ENCODE measurements around the gene PPDPF. TPM values are rescaled to one million over a fixed set of nuclear protein-coding genes. Genes with fewer than 3 reads are reported as not detected.

Gene PPDPF
- total and polyA plus RNA-seq, 2 of the 8 experiments (the other 6 are each of a cell fraction or from before 2014, with no cell fraction given): 30.5 to 138 TPM

DNA sequence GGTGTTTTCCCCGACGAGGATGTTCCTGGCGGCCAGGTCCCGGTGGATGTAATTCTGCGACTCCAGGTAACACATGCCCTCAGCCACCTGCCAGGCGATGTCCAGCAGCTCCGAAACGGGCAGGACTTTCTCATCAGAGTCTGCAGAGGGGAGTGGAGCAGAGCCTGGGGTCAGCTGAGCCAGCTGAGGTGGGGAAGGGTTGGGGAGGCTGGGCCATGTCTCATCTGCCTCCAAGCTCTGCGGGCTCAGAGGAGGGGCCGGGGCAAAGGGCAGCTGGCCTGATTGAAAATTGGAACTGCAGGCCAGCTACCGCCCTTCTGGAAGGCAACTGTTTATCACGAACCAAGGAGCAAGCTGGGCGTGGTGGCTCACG is 10.2 kb downstream of the PPDPF start:
- Histone ChIP-seq H2BK15ac (ENCODE audit: low read length) (no peak overlapping the region), H3K9me3 (ENCODE audit: insufficient read depth in 2 of 2, low read depth in 1 of 2, low read length in 1 of 2) (no peaks in the 10 kb centered on the region), H3K4ac (replicated peaks; ENCODE audit: insufficient read length, low read depth, low read length) (no peak overlapping the region), H2AFZ (ENCODE audit: low read length) (no peak overlapping the region), H3K79me2 (ENCODE audit: control insufficient read depth in 1 of 2, insufficient read depth in 2 of 2, low read length in 2 of 2) (no peaks in the 10 kb centered on the region), H2BK5ac (ENCODE audit: low read depth, low read length) (no peak overlapping the region), H3K23ac (ENCODE audit: insufficient read length) (no peak overlapping the region), H3K27me3 (replicated peaks in 1 of 4; ENCODE audit: control insufficient read depth in 3 of 4, extremely low read depth in 1 of 4, insufficient read depth in 3 of 4, low read length in 3 of 4) (no peaks in the 10 kb centered on the region), H4K5ac (ENCODE audit: insufficient read length, low read depth, low read length) (no peak overlapping the region), H2BK120ac (replicated peaks; ENCODE audit: low read depth, low read length) (no peak overlapping the region), H3K9ac (replicated peaks in 1 of 4; ENCODE audit: extremely low read depth in 1 of 4, low read depth in 3 of 4, low read length in 3 of 4) (no peak overlapping the region), H4K8ac (ENCODE audit: extremely low read depth, insufficient read depth, low read length) (no peak overlapping the region; the same call in 1 of the 2 replicates), H2BK20ac (ENCODE audit: low read length) (no peak overlapping the region), H2AK5ac (ENCODE audit: low read depth, low read length) (no peak overlapping the region), H3K4me1 (replicated peaks in 1 of 4; ENCODE audit: control insufficient read depth in 3 of 4, insufficient read depth in 4 of 4, low read length in 3 of 4) (peaks cover 0 to 13% (median 3%) of the 10 kb centered on the region in 4 experiments; a peak in 5 of 7 replicates), H3K36me3 (ENCODE audit: control insufficient read depth in 2 of 4, insufficient read depth in 4 of 4, low read length in 3 of 4) (no peaks in the 10 kb centered on the region), H3K4me3 (ENCODE audit: extremely low read depth in 1 of 4, insufficient read depth in 2 of 4, low read depth in 3 of 4, low read length in 4 of 4) (no peak overlapping the region), H3K18ac (ENCODE audit: extremely low read depth, low read length) (no peak overlapping the region), H3K56ac (replicated peaks; ENCODE audit: insufficient read length, low read depth, low read length) (no peak overlapping the region), H2BK12ac (ENCODE audit: low read depth, low read length) (no peak overlapping the region), H3K4me2 (ENCODE audit: insufficient read depth in 1 of 2, low read depth in 2 of 2, low read length in 2 of 2) (no peak overlapping the region), H4K91ac (replicated peaks; ENCODE audit: insufficient read length, low read length) (no peak overlapping the region), H3K79me1 (ENCODE audit: low read depth, low read length) (no peaks in the 10 kb centered on the region; the same call in 1 of the 2 replicates), H3K14ac (ENCODE audit: insufficient read length) (no peak overlapping the region), H3K23me2 (ENCODE audit: low read depth, low read length) (peaks cover 3% of the 10 kb centered on the region; the same call in 1 of the 2 replicates), H4K20me1 (replicated peaks in 1 of 2; ENCODE audit: control insufficient read depth in 1 of 2, insufficient read depth in 2 of 2, low read length in 2 of 2) (peaks cover 0 to 3% of the 10 kb centered on the region in 2 experiments), H3K27ac (ENCODE audit: low read depth, low read length) (no peak overlapping the region)
- 94% methylated on average over 12 of the region's 14 CpGs; no CpG with 5 or more reads in 1 of the 2 experiments for WGBS, 2 experiments (ENCODE audit: extremely low coverage in 1 of 2, insufficient coverage in 1 of 2, insufficient read length in 1 of 2, insufficient replicate concordance in 2 of 2, low coverage in 1 of 2, low lambda C conversion rate in 2 of 2, missing lambda C conversion rate in 1 of 2)
- ChIA-PET POLR2A (ENCODE audit: partially characterized antibody) (interaction anchor here (0.9 to 7.8 kb wide), 4 partner anchors 9 to 164 kb away, joined by 3 to 59 read pairs (median 3); partner anchors contain the start of gene PPDPF), CTCF (ENCODE audit: partially characterized antibody) (interaction anchor here (1.3 to 1.4 kb wide), 4 partner anchors 10 to 42 kb away, joined by 3 to 5 read pairs (median 4); partner anchors contain the start of gene HELZ2)
- DNase-seq (ENCODE audit: low read depth in 1 of 2, low spot score in 2 of 2) (no peak), FAIRE-seq (no peak)
- TF ChIP-seq CTCF (IDR thresholded peaks at IDR 0.05; ENCODE audit: control extremely low read depth in 1 of 3, insufficient read depth in 1 of 3, low read depth in 1 of 3, low read length in 3 of 3): no peak
- no peak for TF ChIP-seq SUZ12 (IDR thresholded peaks at IDR 0.05; ENCODE audit: low read length)
- no peak for TF ChIP-seq CTBP2 (IDR thresholded peaks at IDR 0.05; ENCODE audit: borderline replicate concordance, insufficient read depth, insufficient read length, low read length)
- TF ChIP-seq SRF (IDR thresholded peaks at IDR 0.05; ENCODE audit: low read depth, low read length): no peak
- TF ChIP-seq SP4 (IDR thresholded peaks at IDR 0.05; ENCODE audit: low read length): no peak
- no peak for TF ChIP-seq BACH1 (IDR thresholded peaks at IDR 0.05; ENCODE audit: low read length)
- TF ChIP-seq EP300 (IDR thresholded peaks at IDR 0.05; ENCODE audit: borderline replicate concordance in 1 of 2, low read depth in 2 of 2, low read length in 2 of 2): no peak
- no peak for TF ChIP-seq YY1 (IDR thresholded peaks at IDR 0.05; ENCODE audit: low read depth, low read length)
- no peak for TF ChIP-seq HDAC2 (IDR thresholded peaks at IDR 0.05; ENCODE audit: borderline replicate concordance in 1 of 2, low read depth in 2 of 2, low read length in 2 of 2)
- TF ChIP-seq KDM1A (IDR thresholded peaks at IDR 0.05; ENCODE audit: borderline replicate concordance, low read length): no peak

Data from H1 (cell line).